Osteoblast (primary cell): ENCODE data around the gene GADD45B. TPM values are rescaled to one million over a fixed set of nuclear protein-coding genes. Genes with fewer than 3 reads are reported as not detected.

ENCODE experiments used
- small RNA-seq: library from RNA; depleted of rRNA; stranded (forward); fragments of <200 nt; gene quantifications from one replicate; pipeline ENCODE3, GENCODE V24; 2012
- total RNA-seq: library from RNA; depleted of rRNA; stranded (reverse); fragments of >200 nt; gene quantifications from 2 replicates; pipeline ENCODE4 v1.2.3, GENCODE V29; 2012

GADD45B gene
- total RNA-seq, 1 donor: 46.3 TPM

Small RNA genes lying within 50 kb of the gene (small RNA-seq; reads per million reads assigned to genes)
- not detected for gene RNU6-993P

Other genes starting within 250 kb of the GADD45B start
- gene PLEKHJ1, start 239.8 kb upstream of the GADD45B start, total RNA-seq: 32.1 and 43.4 TPM in 2 replicates
- 27.1 and 27.9 TPM in 2 replicates for gene SF3A2, start 239.3 kb upstream of the GADD45B start, total RNA-seq
- under 0.01 and 0.29 TPM in 2 replicates for gene AMH, start 226.8 kb upstream of the GADD45B start, total RNA-seq
- 0.72 TPM in 1 of 2 replicates, not detected in the other for gene JSRP1, start 219.7 kb upstream of the GADD45B start, total RNA-seq
- under 0.01 TPM in 1 of 2 replicates, not detected in the other for gene PEAK3, start 194.0 kb upstream of the GADD45B start, total RNA-seq
- not detected in 2 replicates for gene LINGO3, start 168.0 kb upstream of the GADD45B start, total RNA-seq
- 46.9 and 57.9 TPM in 2 replicates for gene LSM7, start 147.5 kb upstream of the GADD45B start, total RNA-seq
- gene SPPL2B, start 147.4 kb upstream of the GADD45B start, total RNA-seq: 32.6 and 34.5 TPM in 2 replicates
- 0.29 and 1.1 TPM in 2 replicates for gene TMPRSS9, start 115.9 kb upstream of the GADD45B start, total RNA-seq
- gene TIMM13, start 48.5 kb upstream of the GADD45B start, total RNA-seq: 27.7 and 27.9 TPM in 2 replicates
- gene LMNB2, start 19.2 kb upstream of the GADD45B start, total RNA-seq: 24.2 and 24.6 TPM in 2 replicates
- gene GNG7, start 226.6 kb downstream of the GADD45B start, total RNA-seq: 0.29 and 0.72 TPM in 2 replicates
- gene DIRAS1, start 245.2 kb downstream of the GADD45B start, total RNA-seq: 12.4 and 14.8 TPM in 2 replicates